H1 (cell line): Measurements from ENCODE around the gene PKMYT1. TPM values are rescaled to one million over a fixed set of nuclear protein-coding genes. Genes with fewer than 3 reads are reported as not detected.

Experiments
- CTCF ChIA-PET: fragments of 300-600 bp; sonication (Branson Sonifier 250); formaldehyde crosslinking; loops from one replicate; lab custom pipeline; 2021; ENCODE audit not compliant: partially characterized antibody; lab: Charles Lee
- POLR2A ChIA-PET: fragments of 300-600 bp; sonication (Branson Sonifier 250); formaldehyde crosslinking; loops from one replicate; lab custom pipeline; 2021; ENCODE audit warnings: inconsistent platforms; ENCODE audit not compliant: partially characterized antibody; lab: Charles Lee
- DNase-seq, 2 experiments: peaks; one replicate each; pipeline versions ENCODE4 v3.0.0 to v3.0.0-alpha.2; 2010 to 2022; ENCODE audit warnings: low spot score in 2 of 2, low read depth in 1 of 2, mixed read lengths in 1 of 2
- FAIRE-seq: peaks from 2 replicates; lab custom pipeline; 2011; peaks lifted over from hg19 to GRCh38; lab: Jason Lieb, UNC
- H2AFZ ChIP-seq: 2 replicates; pipeline ENCODE4 v1.8.1; 2012; ENCODE audit warnings: low read length, inconsistent platforms
- H2AK5ac ChIP-seq: 2 replicates; pipeline ENCODE4 v1.6.1; 2013; ENCODE audit warnings: low read depth, low read length
- H2BK120ac ChIP-seq: replicated peaks from 2 replicates; pipeline ENCODE3; 2013; ENCODE audit warnings: low read depth, low read length, inconsistent platforms
- H2BK12ac ChIP-seq: 2 replicates; pipeline ENCODE4 v1.6.1; 2013; ENCODE audit warnings: low read depth, low read length
- H2BK15ac ChIP-seq: 2 replicates; pipeline ENCODE4 v1.6.1; 2013; ENCODE audit warnings: low read length
- H2BK20ac ChIP-seq: 2 replicates; pipeline ENCODE4 v1.6.1; 2013; ENCODE audit warnings: low read length
- H2BK5ac ChIP-seq: 2 replicates; pipeline ENCODE4 v1.6.1; 2013; ENCODE audit warnings: low read depth, low read length
- H3K14ac ChIP-seq: 2 replicates; pipeline ENCODE4 v1.6.1; 2013; ENCODE audit warnings: inconsistent platforms; ENCODE audit not compliant: insufficient read length
- H3K18ac ChIP-seq: 2 replicates; pipeline ENCODE4 v1.6.1; 2013; ENCODE audit warnings: low read length; ENCODE audit errors: extremely low read depth
- H3K23ac ChIP-seq: 2 replicates; pipeline ENCODE4 v1.6.1; 2013; ENCODE audit warnings: inconsistent platforms; ENCODE audit not compliant: insufficient read length
- H3K23me2 ChIP-seq: 2 replicates; pipeline ENCODE4 v1.6.1; 2013; ENCODE audit warnings: low read depth, low read length
- H3K27ac ChIP-seq: 2 replicates; pipeline ENCODE4 v1.6.1; 2011; ENCODE audit warnings: low read depth, low read length, inconsistent platforms
- H3K27me3 ChIP-seq, 4 experiments: replicated peaks in 1 of 4; 1 replicate in 1 of 4; 2 replicates in 3 of 4; pipeline versions ENCODE4 v1.6.1 to v1.8.1; 2011 to 2013; ENCODE audit warnings: low read length in 3 of 4, mild to moderate bottlenecking in 3 of 4, inconsistent platforms in 2 of 4, mixed read lengths in 2 of 4, moderate library complexity in 1 of 4; ENCODE audit not compliant: control insufficient read depth in 3 of 4, insufficient read depth in 3 of 4; ENCODE audit errors: extremely low read depth in 1 of 4
- H3K36me3 ChIP-seq, 4 experiments: 2 replicates each; pipeline versions ENCODE4 v1.6.1 to v1.8.1; 2011 to 2013; ENCODE audit warnings: mild to moderate bottlenecking in 4 of 4, low read length in 3 of 4, moderate library complexity in 2 of 4, control low read depth in 1 of 4, inconsistent platforms in 1 of 4; ENCODE audit not compliant: insufficient read depth in 4 of 4, control insufficient read depth in 2 of 4
- H3K4ac ChIP-seq: replicated peaks from 2 replicates; pipeline ENCODE3; 2013; ENCODE audit warnings: low read length, low read depth, mixed read lengths, inconsistent platforms; ENCODE audit not compliant: insufficient read length
- H3K4me1 ChIP-seq, 4 experiments: replicated peaks in 1 of 4; 1 replicate in 1 of 4; 2 replicates in 3 of 4; pipeline versions ENCODE4 v1.6.1 to v1.8.1; 2011 to 2013; ENCODE audit warnings: low read length in 3 of 4, inconsistent platforms in 2 of 4, mixed read lengths in 1 of 4; ENCODE audit not compliant: insufficient read depth in 4 of 4, control insufficient read depth in 3 of 4
- H3K4me2 ChIP-seq, 2 experiments: 2 replicates each; pipeline versions ENCODE4 v1.6.1 to v1.8.1; 2011 to 2013; ENCODE audit warnings: low read depth in 2 of 2, low read length in 2 of 2, control low read depth in 1 of 2, inconsistent platforms in 1 of 2, mild to moderate bottlenecking in 1 of 2; ENCODE audit not compliant: insufficient read depth in 1 of 2
- H3K4me3 ChIP-seq, 4 experiments: fragments of 200-600, 300-600 bp in 1 of 4; sonication (generic), shearing (Covaris generic), sonication (Bioruptor Twin) in 1 of 4; 2 replicates each; pipeline versions ENCODE4 v1.5.1 to v1.8.1; 2011 to 2016; ENCODE audit warnings: low read length in 4 of 4, low read depth in 3 of 4, control low read depth in 2 of 4, inconsistent platforms in 2 of 4, mild to moderate bottlenecking in 2 of 4, mixed read lengths in 1 of 4, moderate library complexity in 1 of 4; ENCODE audit not compliant: insufficient read depth in 2 of 4; ENCODE audit errors: extremely low read depth in 1 of 4
- H3K56ac ChIP-seq: replicated peaks from 2 replicates; pipeline ENCODE3; 2013; ENCODE audit warnings: low read depth, mild to moderate bottlenecking, mixed read lengths, low read length, inconsistent platforms; ENCODE audit not compliant: insufficient read length
- H3K79me1 ChIP-seq: 2 replicates; pipeline ENCODE4 v1.6.1; 2013; ENCODE audit warnings: low read depth, low read length, control low read depth
- H3K79me2 ChIP-seq, 2 experiments: 2 replicates each; pipeline versions ENCODE4 v1.6.1 to v1.8.1; 2012 to 2013; ENCODE audit warnings: low read length in 2 of 2, mild to moderate bottlenecking in 2 of 2, inconsistent platforms in 1 of 2; ENCODE audit not compliant: insufficient read depth in 2 of 2, control insufficient read depth in 1 of 2
- H3K9ac ChIP-seq, 4 experiments: replicated peaks in 1 of 4; 1 replicate in 1 of 4; 2 replicates in 3 of 4; pipeline versions ENCODE4 v1.6.1 to v1.8.1; 2011 to 2013; ENCODE audit warnings: low read depth in 3 of 4, low read length in 3 of 4, control low read depth in 2 of 4, mild to moderate bottlenecking in 2 of 4, moderate library complexity in 2 of 4, inconsistent platforms in 1 of 4; ENCODE audit errors: extremely low read depth in 1 of 4
- H3K9me3 ChIP-seq, 2 experiments: 2 replicates each; pipeline versions ENCODE4 v1.6.1 to v1.8.1; 2012 to 2013; ENCODE audit warnings: mild to moderate bottlenecking in 2 of 2, moderate library complexity in 2 of 2, control low read depth in 1 of 2, inconsistent platforms in 1 of 2, low read depth in 1 of 2, low read length in 1 of 2, mixed read lengths in 1 of 2; ENCODE audit not compliant: insufficient read depth in 2 of 2
- H4K20me1 ChIP-seq, 2 experiments: replicated peaks in 1 of 2; 2 replicates each; pipeline versions ENCODE3 to v1.8.1; 2011 to 2013; ENCODE audit warnings: inconsistent platforms in 2 of 2, low read length in 2 of 2, mild to moderate bottlenecking in 1 of 2; ENCODE audit not compliant: insufficient read depth in 2 of 2, control insufficient read depth in 1 of 2
- H4K5ac ChIP-seq: 2 replicates; pipeline ENCODE4 v1.6.1; 2013; ENCODE audit warnings: low read length, low read depth, mixed read lengths, inconsistent platforms; ENCODE audit not compliant: insufficient read length
- H4K8ac ChIP-seq: 2 replicates; pipeline ENCODE4 v1.8.0; 2013; ENCODE audit warnings: mild to moderate bottlenecking, moderate library complexity, low read length, inconsistent platforms; ENCODE audit not compliant: insufficient read depth; ENCODE audit errors: extremely low read depth
- H4K91ac ChIP-seq: replicated peaks from 2 replicates; pipeline ENCODE3; 2013; ENCODE audit warnings: low read length, mixed read lengths, inconsistent platforms; ENCODE audit not compliant: insufficient read length
- SAP30 ChIP-seq: fragments of 300-600 bp; sonication (generic); IDR thresholded peaks from 2 replicates; pipeline ENCODE4 v1.7.1; 2012; ENCODE audit warnings: low read length, moderate library complexity, mild to moderate bottlenecking, inconsistent platforms; ENCODE audit not compliant: insufficient read depth, insufficient replicate concordance
- WGBS, 2 experiments: shearing (Covaris generic) in 1 of 2; methylation state at CpG; one replicate each; pipeline versions ENCODE4 v1.1.6 to v1.1.7; 2013 to 2015; ENCODE audit warnings: low lambda C conversion rate in 2 of 2, mixed read lengths in 2 of 2, inconsistent platforms in 1 of 2, low coverage in 1 of 2, missing lambda C conversion rate in 1 of 2; ENCODE audit not compliant: insufficient replicate concordance in 2 of 2, insufficient coverage in 1 of 2, insufficient read length in 1 of 2; ENCODE audit errors: extremely low coverage in 1 of 2, missing lambda C conversion rate in 1 of 2; 5-methylcytosine and 5-hydroxymethylcytosine counted together
- polyA plus RNA-seq, 7 experiments: library from polyadenylated mRNA; depleted of rRNA in 3 of 7; stranded (reverse) in 5 of 7; unstranded in 2 of 7; fragments of >200 nt in 5 of 7; fragments of 200-250 nt in 2 of 7; gene quantifications; 1 replicate in 5 of 7; 2 replicates in 1 of 7; 4 replicates in 1 of 7; pipeline versions ENCODE4 v1.2.1 to v1.2.3, GENCODE V29; 2011 to 2013; ENCODE audit warnings: missing spikeins in 2 of 7, mixed read lengths in 2 of 7
- total RNA-seq: library from RNA; stranded (reverse); fragmentation: NEBNext Ultra II Directional; extraction: Animal tissue kit (Norgen Biotek cat#: 25700); gene quantifications from 2 replicates; pipeline ENCODE4 v1.2.1, GENCODE V29; 2021

The PKMYT1 gene
- total and polyA plus RNA-seq, 2 of the 8 experiments (the other 6 are each of a cell fraction or from before 2014, with no cell fraction given), result 74.7 to 85.2 TPM

- Histone ChIP-seq H2BK15ac (peak overlapping the region; percentile 97; the same call in 1 of the 2 replicates), H3K4me1 (peaks cover 3 to 30% (median 27%) of the 10 kb centered on the region in 4 experiments), H3K18ac (no peak overlapping the region), H3K4me3 (no peak overlapping the region), H2BK5ac (peak overlapping the region; percentile 26; the same call in 1 of the 2 replicates), H3K23ac (no peak overlapping the region), H3K56ac (no peak overlapping the region), H4K8ac (no peak overlapping the region; the same call in none of the 2 replicates), H3K4ac (no peak overlapping the region), H2BK12ac (peak overlapping the region; percentile 75; the same call in 1 of the 2 replicates), H3K14ac (no peak overlapping the region), H3K36me3 (no peaks in the 10 kb centered on the region), H3K79me1 (no peaks in the 10 kb centered on the region), H4K91ac (no peak overlapping the region), H3K4me2 (no peak overlapping the region), H3K23me2 (peaks cover 12% of the 10 kb centered on the region; the same call in 1 of the 2 replicates), H2AFZ (no peak overlapping the region), H3K27me3 (no peaks in the 10 kb centered on the region; a peak in 2 of 7 replicates), H3K9me3 (no peaks in the 10 kb centered on the region), H3K9ac (no peak overlapping the region), H4K20me1 (no peaks in the 10 kb centered on the region), H4K5ac (no peak overlapping the region), H3K79me2 (no peaks in the 10 kb centered on the region), H2AK5ac (no peak overlapping the region), H2BK20ac (no peak overlapping the region), H3K27ac (no peak overlapping the region), H2BK120ac (no peak overlapping the region)
- TF ChIP-seq SAP30, result no peak
- no peak for DNase-seq
- CTCF ChIA-PET, result interaction anchor here (0.6 to 5.6 kb wide), 12 partner anchors 9 to 105 kb away, joined by 3 to 41 read pairs (median 4); partner anchors contain the start of gene PKMYT1
- WGBS, 2 experiments, result 85% methylated on average over 10 of the region's 10 CpGs; no CpG with 5 or more reads in 1 of the 2 experiments
- FAIRE-seq, result no peak
- POLR2A ChIA-PET, result interaction anchor here (0.6 to 25.4 kb wide), 6 partner anchors 8 to 91 kb away, joined by 3 to 455 read pairs (median 10); partner anchors contain the start of genes CLDN6, HCFC1R1, PAQR4 and THOC6
Observed at GRCh38 chr16:2959206-2959605, 21.0 kb downstream of the PKMYT1 start.
